GM19035 (cell line): ENCODE data around the gene SLC2A5.
"Not testable (repeated sequence)": the region's sequence is repeated elsewhere in the genome, so short reads cannot be mapped to it uniquely, and the experiment has no call there.

Experiments used
- ATAC-seq: cut with Tn5 transposase; IDR thresholded peaks from one replicate; pipeline ENCODE4 v1.9.1; 2021; ENCODE audit not compliant: unreplicated experiment

Gene SLC2A5

GRCh38 chr1:9038881-9039760 lies 30.3 kb downstream of the SLC2A5 start:
- no peak for ATAC-seq

DNA sequence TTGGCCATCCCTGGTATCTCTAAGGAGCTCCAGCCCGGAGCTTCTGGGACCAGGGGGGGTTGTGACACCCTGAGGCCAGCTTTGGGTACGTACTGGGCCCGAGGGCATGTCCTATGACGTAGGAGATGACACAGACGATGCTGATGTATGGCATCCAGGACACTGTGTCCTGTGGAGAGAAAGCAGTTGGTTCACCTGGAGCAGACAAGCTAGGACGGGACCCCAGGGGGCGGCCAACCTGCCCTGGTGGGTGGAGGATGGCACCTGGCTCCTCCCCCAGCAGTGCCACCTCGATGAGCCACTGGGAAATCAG lies 31.1 kb downstream of the SLC2A5 start:
- no peak for ATAC-seq

- no peak for ATAC-seq
Measured at GRCh38 chr1:9037476-9038337, 31.7 kb downstream of the SLC2A5 start.

- no peak for ATAC-seq
Measured at GRCh38 chr1:9035226-9035625, 34.2 kb downstream of the SLC2A5 start.

- ATAC-seq = no peak
Measured at GRCh38 chr1:9033363-9033762, 36.1 kb downstream of the SLC2A5 start.

- ATAC-seq = no peak
Measured at GRCh38 chr1:9031484-9032259, 37.8 kb downstream of the SLC2A5 start.

DNA sequence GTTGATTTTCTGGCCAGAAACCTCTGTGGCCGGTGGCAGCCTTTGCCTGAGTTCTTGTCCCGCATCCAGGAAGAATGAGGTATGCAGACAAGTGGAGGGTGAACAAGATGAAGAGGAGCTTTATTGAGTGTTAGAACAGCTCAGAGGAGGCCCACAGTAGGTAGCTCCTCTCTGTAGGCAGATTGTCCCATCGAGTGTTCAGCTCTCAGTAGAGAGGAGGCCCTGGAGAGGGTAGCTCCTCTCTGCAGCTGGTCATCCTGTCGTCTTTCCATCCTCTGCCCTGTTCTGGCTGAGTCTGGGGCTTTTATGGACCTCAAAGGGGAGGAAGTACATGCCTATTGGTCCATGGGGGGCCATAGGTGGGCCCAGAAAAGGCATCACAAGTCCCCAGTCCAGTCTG lies 38.4 kb downstream of the SLC2A5 start:
- ATAC-seq = not testable (repeated sequence)

DNA sequence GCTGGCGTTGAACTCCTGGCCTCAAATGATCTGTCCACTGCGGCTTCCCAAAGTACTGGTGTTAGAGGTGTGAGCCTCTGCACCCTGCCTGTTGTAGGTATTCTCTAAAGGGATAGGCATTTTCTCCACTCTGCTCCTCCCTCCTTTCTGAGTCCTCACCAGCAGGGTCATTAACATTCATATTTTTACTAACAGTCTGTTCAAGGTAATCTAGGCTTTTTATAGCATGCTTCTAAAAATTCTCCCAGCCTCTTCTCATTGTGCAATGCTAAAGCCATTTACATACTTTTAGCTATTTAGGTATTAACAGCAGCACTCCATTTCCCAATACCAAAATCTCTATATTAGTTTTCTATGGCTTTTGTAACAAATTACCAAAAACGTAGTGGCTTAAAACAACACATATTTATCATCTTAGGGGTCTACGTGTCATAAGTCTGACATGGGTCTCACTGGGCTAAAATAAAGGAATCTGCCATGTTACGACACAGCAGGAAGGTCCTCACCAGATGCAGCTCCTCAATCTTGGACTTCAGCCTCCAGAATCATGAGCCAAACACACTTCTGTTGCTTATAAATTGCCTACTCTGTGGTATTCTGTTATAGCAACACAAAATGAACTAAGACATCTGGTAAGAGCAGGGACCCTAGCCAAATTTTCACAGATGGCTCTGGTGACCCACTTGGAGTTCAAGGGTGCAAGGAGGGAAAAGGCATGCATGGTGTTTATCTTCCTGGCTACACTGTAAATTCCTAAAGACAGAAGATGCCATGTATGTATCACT lies 40.3 kb downstream of the SLC2A5 start:
- ATAC-seq = no peak

GRCh38 chr1:9027307-9027706 lies 42.1 kb downstream of the SLC2A5 start:
- no peak for ATAC-seq

- ATAC-seq = no peak
Measured at GRCh38 chr1:9025449-9025848, 44.0 kb downstream of the SLC2A5 start.

- ATAC-seq = no peak
Measured at GRCh38 chr1:9024837-9025236, 44.6 kb downstream of the SLC2A5 start.

DNA sequence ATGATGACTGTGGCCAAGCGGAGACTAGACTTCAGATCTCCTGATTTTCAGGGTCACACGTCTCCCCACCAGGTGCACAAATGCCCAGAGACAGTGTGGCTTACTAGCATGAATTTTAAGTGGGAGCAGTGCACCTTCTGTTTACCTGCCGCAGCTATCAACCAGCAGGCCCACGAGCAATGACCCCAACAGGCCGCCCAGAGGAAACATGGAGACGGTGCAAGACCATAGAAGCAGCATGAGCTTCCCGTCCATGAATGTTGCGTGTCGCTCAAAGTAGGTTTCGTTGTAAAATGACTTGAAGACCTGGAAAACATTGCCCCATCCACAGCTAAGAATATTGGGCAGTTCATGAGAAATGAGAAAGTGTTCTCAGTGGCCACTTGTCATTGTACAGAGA lies 46.7 kb downstream of the SLC2A5 start:
- no peak for ATAC-seq

- ATAC-seq = not testable (repeated sequence)
Measured at GRCh38 chr1:9022026-9022738, 47.3 kb downstream of the SLC2A5 start.

GRCh38 chr1:9020305-9020704 lies 49.1 kb downstream of the SLC2A5 start:
- no peak for ATAC-seq

GRCh38 chr1:9019896-9020295 lies 49.5 kb downstream of the SLC2A5 start:
- ATAC-seq = no peak

DNA sequence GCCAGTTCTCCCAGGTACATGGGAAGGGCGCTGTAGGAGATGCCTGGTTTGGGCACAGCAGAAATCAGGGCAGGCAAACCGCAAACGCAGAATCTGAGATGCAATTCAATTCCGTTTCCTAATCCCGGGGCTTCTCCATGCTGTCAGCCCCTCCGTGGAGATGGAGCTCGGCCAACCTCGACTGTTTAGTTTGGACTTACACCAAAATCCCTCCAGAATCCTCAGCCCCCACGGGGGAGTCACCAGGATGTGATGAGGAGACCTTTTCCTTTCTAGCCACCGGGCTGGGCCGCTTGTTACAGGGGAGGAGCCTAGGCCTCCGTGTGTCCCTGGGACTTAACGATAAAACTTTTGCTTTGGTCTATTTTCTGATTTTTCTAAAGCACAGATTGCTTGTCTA lies 51.1 kb downstream of the SLC2A5 start:
- no peak for ATAC-seq

GRCh38 chr1:9016455-9016854 lies 53.0 kb downstream of the SLC2A5 start:
- no peak for ATAC-seq

DNA sequence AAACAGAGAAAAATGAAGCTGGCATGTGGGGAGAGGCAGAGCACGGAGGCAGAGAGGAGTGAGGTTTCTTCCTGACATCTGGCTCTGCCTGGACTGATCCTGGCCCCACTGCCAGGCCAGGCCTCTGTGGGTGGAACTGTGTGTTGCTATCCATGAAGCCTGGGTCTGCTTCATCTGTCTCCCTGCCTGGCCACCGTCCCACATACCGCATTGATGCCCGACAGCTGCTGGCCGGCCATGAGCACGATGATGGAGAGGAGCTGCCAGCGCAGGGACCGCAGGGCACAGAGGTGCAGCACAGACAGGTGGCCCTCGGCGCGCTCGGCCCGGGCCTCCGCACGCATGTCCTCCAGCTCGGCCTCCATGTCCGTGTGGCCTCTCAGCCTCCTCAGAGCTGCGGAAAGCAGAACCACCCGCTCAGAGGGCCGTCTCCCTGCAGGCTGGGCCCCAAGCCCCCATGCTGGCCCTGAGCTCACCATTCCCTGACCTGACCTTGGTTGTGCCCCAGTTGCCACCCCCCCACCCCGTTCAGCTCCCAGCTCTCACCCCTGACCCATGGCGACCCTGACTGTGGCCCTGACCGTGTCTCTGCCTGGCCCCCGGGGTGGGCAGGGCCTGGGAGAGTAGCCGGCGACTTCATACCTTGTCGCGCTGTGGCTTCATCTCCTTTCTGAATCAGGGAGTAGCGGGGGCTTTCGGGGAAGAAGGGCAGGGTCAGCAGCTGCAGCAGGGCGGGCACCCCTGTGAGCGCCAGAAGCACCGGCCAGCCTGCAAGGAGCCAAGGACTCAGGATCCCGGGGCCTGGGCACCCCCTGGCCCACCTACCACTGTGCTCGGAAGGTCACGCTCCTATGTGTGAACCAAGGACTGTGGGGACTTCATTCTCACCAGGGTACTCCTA lies 54.7 kb downstream of the SLC2A5 start:
- ATAC-seq = no peak

- ATAC-seq = no peak
Measured at GRCh38 chr1:9013819-9014218, 55.6 kb downstream of the SLC2A5 start.
